DMS114 treated with DMSO at 0.1 percent for 48 hours (cell line): ENCODE measurements around the gene SPSB1.

Experiments
- DNase-seq: peaks from one replicate; lab custom pipeline; 2025; ENCODE audit not compliant: unreplicated experiment; lab: John Stamatoyannopoulos, UW

The SPSB1 gene

DNA sequence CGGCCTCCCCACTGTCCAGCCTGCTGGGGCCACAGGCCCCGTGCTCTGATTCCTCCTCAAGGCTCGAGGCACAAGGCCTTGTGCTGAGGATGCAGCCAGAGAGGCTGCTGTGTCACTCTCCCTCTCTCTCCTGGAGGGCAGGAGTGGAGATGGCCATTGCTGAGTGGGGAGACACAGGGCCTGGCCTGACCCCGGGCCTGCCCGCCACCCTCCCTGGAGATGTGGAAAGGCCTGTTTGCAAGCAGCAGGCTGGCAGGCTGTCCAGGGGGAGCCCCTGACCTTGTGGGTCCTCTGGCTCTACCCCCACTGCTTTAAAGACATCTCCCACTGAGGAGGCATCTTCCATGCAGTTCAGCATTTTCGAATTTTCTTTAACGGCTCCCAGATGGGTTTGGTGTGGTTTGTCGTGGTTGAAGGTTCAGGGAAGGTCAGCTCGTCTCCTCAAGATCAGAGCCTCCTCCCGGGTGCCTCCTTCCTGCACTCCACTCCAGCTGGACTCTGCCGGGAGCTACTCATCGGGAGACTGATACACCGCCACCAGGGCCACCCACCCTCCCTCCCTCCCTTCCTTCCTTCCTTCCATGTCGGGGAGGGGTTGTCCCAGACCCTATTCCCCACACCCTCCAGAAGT lies 69.1 kb downstream of the SPSB1 start:
- DNase-seq: no peak

DNA sequence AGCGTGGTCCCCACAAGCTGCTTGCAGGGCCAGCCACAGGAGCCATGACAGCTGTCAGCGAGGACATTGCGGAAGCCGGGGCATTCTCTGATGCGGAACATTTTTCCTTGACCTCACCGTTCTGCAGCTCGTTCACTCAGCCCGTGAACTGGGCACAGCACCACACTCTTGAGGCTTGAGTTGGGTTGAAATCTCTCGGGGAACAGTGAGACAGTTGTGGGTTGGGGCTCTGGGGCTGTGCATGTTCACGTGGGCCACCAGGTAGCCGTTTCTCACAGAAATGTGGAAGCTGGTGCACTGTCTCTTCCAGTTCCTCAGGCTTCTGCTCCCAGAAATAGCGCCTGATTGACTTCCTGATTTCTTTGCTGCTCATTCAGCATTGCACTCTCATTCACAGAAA lies 69.8 kb downstream of the SPSB1 start:
- no peak for DNase-seq

DNA sequence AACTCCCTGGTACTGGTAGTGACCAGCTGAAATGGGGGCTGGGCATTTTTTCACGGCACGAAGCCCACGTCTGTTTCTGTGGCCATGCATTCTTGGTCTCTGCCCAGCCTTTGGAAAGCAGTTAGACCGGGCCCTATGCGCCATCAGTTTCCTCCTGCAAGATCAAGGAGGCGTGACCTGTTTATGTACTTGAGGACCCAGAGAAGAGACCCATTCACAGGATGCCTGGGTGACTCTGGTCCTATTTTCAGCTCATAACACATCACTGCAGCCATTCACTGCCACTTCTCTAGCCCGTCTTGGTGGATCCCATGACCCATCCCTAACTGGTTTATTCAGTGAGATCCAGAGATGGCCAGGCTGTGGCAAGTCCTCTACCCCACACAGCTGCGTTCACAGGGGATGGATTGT lies 70.4 kb downstream of the SPSB1 start:
- DNase-seq: no peak

DNA sequence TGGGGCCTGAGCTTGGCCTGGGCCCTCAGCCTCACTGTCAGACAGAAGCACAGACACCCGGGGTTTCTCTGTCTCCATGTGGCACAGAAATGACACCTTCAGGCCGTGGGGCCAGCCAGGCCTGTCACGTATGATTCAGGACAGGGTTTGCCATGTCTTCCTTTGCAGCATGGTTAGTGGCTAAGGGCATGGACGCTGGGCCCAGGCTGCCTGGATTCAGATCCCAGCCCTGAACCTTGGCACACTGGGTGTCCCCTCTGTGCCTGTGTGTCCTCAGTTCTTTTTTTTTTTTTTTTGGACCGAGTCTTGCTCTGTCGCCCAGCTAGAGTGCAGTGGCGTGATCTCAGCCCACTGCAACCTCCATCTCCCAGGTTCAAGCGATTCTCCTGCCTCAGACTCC lies 73.6 kb downstream of the SPSB1 start:
- DNase-seq: no peak

DNA sequence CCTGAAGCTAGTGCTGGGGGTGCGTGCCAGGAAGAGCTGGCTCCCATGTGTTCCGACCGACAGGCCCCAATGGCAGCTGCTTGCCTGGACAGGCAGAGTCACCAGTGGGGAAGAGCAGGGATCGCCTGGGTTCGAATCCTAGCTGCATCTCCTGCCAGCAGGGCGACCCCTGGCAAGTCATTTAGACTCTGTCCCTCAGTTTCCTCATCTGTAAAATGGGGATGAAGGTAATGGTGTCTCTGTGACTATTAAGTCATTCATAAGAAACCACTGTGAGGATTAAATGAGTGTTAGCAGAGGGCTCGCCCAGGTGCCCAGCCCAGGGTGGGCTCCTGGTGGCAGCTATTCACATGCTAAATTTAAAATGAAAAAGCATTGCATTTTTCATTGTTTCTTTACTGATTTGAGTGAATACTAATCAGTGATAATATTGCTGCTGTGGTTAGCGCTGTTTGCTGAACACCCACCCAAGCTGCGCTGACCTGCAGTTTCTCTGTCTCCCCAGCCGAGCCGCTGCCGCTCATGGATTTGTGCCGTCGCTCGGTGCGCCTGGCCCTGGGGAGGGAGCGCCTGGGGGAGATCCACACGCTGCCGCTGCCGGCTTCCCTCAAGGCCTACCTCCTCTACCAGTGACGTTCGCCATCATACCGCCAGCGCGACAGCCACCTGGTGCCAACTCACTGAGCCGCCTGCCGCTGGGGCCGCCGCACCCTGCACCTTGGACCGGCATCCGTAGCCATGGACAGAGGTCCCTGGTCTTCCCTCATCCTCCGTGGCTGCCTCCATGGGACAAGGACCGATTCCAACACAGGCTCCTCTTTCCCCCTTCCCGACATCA lies 74.5 kb downstream of the SPSB1 start:
- no peak for DNase-seq

DNA sequence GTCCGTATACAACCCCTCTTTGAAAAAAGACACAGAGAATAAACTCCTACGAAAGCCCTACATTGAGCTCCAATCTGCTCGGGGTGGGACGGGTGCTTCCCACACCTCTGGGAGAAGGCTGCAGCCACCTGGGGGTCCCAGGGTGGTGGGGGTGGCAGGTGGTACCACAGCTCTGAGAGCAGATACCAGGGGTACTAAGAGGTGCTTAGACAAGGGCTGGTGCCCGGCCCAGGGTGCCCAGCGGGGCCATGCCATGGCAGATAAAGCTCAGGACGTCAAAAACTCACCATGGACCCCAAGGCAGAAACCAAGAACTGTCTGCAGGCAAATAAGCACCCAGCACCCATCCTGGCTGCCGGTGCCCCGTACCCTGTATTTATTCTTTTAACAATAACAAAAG lies 75.1 kb downstream of the SPSB1 start:
- no peak for DNase-seq

DNA sequence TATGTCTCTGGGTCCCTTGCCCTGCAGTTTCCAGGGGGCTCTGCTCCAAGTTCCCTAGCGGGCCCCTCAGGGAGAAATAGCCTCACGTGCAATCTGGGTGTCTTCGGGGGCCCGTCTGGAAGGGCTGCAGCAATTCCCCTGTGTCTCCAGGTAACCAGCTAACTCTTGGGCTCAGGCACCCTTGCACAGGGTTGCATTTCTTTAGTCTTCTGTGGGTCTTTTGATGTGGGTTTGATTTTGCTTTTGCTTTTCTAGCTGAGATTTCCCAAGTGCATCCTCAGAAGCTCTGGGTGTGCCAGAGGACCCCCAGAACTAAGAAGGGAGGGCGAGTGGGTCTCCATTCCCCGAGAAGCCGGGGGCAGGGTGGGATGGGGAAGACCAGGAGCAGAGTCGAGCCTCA lies 75.7 kb downstream of the SPSB1 start:
- no peak for DNase-seq

DNA sequence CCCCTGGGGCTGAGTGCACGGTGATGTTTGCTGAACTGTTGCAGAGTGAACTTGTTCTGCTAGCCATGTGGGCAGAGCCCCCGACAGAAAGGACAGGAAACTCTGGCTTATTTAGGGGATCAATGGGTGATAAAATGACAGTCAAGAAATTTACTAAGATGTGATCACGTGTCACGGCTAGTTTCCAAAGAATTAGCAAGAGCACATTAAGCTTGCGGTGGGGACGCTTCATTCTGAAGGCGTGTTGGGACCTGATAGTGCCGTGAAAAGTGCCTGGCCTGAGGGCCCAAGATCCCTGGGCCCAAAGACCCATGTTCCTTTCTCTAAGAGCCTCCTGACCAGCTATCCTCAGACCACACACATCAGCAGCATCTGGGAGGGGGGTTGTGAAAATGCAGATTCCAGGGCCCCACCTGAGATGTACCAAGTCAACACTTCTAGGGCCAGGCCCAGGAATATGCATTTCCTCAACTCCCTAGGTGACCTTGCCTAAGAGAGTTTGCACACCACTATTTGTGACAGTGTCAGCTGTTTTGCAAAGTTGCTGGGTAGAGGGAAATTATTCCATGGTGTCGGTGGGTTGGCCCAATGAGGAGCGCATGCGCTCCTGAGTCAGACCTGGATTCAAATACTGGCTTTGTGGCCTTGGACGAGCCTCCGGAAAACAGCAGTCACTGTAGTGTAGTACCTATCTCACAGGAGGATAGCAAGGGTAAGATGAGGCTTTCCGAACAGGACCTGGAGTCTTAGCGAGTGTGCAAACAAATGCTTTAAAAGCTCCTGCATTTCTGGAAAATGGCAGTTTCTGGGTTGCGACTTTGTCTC lies 77.5 kb downstream of the SPSB1 start:
- DNase-seq: no peak

DNA sequence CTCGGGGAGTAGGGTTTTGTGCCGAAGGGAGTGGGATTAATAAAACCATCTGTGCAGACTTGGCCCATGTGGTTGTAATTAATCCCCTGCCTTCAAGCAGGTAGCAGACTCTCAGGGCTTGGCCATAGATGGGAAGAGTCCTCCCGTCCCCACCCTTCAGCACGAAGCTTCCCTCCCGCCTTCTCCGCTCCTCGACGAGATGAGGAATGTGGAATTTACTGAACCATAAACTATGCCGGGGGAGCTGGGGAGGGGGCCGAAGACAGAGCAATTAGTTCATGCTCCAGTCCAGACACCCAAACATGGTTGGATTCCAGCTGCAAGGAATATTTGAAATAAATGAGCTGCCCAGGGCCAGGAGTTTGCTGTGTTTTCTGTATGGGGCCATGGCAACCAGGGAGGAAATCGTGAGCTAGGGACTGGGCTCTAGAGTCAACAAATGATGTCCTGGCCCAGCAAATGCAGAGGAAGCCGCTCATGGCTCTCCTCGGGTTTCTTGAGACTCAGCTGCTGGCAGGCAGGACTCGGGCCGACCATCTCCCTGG lies 78.8 kb downstream of the SPSB1 start:
- DNase-seq: no peak

DNA sequence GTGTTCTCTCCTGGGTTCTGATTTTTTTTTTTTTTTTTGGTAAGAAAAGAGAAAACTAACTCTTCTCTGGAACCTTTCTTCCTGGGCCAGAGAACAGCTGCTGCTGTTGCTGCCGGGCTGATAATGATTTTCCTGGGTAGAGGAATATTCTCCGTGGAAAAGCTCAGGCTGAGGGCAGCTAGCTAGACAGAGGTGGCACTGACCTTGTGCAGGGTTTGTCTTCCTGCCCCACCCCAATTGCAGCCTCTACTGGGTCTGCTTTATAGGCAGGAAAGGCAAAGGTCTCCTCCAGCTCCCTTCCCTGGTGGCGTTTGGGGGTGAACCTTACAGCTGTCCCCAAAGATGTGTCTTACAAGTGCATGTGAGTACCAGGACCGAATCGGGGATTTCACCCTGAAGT lies 79.3 kb downstream of the SPSB1 start:
- DNase-seq: no peak

DNA sequence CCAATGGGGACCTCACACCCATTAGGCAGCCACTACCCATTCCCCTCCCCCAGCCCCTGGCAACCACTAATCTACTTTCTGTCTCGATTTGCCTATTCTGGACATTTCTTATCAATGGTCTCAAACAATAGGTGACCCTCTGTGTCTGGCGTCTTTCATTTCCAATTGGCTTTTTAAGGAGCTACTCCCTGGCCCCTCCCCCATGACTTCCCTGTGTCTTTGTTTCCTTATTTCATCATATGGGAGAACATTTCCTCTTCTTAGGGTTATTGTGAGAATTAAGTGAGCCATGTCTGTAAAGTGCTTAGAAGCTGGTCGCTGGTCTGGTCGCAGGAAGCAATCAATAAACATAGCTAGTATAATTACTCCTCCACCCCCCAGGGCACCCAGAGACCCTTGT lies 80.9 kb downstream of the SPSB1 start:
- no peak for DNase-seq

DNA sequence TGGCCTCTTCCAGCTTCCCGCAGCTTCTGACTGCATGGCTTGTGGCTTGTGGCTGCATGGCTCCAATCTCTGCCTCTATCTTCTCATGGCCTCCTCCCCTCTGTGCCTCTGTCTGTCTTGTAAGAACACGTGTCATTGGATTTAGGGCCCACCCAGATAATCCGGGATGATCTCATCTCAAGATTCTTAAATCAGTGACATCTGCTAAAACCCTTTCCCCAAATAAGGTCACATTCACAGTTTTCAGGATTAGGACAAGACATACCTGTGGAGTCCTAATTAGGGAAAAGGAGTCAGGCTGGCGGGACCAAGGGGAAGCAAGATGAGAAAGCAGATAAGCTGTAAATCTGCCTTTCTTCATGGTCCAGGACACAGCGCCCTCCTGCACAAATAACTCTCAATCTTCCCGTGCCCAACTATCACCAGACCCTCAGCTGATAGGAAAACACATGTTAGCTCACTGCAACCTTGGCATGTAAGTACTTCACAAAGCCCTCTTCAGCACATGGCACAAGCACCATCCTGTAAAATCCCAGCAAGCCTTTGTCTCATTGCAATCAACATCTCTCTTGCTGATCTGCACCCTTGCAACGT lies 82.2 kb downstream of the SPSB1 start:
- DNase-seq: no peak

DNA sequence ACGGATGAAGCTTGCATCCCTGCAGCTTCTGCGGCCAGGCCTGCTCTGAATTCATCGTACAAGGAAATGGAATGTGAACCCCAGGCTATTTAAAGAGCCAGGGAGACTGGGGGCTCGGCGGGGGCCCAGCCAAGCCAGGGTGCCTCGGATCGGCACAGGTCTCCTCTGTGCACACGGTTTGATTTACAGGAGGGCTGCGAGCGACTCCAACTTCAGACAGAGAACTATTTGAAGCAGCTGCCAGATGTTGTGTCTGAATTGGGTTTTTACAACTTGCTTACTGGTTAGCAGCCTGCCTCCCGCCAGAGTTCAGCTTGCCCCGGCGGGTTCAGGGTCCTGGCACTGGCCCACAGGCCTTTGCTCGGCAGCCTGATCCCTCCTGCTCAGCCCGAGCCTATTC lies 83.2 kb downstream of the SPSB1 start:
- no peak for DNase-seq

DNA sequence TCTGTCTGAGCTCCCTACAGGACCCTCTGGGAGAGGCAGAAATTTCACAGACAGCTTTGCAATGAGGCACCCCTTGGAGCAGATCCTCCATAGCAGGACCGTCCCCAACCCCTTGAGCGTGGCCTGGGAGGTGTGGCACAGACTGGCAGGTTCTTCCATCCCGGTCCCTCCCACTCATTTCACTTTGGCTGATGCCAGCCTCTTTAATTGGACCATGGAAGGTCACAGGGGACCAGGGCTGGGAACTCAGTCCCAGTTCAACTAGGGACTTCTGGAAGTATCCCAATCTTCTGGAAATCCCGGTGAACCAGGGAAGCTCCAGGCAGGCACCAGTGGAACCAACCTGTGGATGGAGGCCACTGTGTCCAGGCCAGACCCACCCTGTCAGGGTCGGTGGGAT lies 83.7 kb downstream of the SPSB1 start:
- DNase-seq: no peak

DNA sequence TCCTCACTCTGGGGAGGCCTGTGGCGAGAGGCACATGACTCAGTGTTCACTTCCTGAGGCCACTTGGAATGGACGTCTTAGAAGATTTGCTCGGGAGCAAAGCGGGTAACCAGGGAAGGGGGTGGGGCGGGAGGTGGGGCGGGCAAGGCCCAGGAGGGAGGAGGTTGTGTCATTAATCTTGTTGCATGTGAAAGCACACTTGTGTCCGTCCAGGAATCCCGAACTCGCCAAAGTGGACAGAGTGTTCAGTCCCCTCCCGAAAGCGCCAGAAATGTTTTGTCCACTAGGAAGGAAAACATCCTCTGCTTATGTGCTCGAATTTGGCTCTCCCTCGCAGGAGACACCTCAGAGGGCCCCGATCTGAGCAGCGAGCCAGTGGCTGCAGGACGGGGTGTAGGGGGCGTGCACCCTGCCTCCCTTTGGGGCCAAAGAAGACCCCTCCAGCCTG lies 84.2 kb downstream of the SPSB1 start:
- no peak for DNase-seq

DNA sequence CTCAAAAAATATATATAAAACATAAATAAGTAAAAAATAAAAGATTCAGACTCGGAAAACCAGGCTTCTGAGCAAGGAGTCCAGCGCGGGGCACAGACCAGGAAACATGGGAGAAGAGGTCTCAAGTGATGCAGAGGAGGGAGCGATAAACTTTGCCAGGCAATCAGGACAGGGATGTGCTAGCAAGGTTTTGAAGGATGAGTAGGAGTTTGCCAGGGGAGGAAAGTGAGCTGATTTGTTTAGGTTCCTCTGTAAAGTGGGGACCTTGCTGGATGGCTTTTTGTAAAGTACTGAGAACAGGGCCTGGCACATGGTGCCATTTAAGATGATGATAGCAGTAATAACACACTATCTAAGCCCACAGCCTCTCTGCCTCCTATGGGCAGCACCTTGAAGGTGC lies 86.1 kb downstream of the SPSB1 start:
- DNase-seq: no peak

DNA sequence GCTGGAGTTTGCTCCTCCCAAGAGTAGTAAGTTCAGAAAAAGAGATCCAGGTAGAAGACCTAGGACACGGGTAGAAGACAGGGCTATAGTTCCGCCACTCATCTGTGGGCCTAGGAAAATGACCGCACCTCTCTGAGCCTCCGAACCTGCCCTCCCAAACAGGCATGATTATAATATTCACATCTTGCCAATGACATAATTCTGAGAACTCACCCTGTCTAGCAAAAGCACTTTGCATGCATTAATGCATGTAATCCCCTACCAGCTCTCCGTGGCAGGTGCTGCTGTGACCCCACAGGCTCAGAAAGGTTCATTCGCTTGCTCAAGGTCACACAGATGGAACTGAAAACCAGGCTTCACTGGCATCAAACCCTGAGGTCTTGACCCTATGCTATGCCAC lies 88.0 kb downstream of the SPSB1 start:
- no peak for DNase-seq

DNA sequence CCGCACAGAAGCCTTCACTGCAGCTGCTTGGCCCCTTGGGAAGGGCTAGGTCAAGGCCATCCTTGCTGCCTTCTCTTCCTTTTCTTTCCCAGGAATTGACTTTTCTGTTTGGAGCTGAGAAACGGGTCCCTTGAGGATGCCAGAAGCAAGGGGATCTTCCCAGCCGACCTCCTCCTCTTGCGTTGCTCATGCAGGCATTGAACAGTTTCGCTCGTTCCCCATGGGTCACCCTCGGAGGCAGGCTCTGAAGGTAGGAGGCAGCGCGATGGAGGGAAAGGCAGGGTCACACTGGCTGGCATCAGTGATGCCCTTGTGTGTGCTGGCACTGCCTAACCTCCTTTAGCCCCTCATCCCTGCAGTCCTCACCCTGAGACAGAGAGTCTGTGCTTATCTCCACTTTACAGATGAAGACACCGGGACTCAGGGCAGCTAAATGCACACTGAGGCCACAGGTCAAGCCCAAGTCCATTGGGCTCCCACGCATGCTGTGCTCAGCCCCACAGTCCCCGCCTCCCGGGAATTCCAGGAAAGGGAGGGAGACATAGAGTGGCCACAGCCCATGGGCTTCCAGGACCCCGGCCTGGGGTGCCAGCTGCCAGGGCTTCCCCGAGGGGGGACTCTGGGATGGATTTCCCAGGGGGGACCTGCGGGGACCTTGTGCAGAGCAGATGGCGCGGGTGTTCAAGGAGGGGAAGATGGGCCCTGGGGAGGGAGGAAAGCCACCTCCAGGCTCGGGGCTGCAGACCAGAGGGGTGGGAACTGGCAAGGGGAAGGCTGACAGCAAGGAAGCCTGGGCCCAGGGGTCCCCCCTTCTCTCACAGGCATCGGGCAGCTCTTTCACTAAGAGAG lies 90.2 kb downstream of the SPSB1 start:
- DNase-seq: no peak

DNA sequence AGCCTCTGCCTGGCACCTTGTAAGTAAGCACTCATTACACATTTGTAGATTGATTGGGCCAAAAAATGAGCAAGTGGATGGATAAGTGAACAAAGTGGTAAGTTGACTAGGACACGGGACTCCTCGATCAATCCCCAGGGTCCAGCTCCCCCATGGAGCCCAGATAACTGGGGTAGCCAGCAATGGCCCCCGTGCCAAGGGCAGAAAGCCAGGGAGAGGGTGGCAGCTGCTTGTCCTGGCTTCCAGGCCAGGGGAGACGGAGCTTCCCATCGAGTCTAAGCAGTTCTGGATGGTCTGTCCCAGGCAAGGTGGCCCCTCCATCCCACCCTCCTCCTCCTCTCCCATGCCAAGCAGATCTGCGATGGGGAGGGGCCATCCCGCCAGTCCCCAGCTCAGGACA lies 91.4 kb downstream of the SPSB1 start:
- no peak for DNase-seq

DNA sequence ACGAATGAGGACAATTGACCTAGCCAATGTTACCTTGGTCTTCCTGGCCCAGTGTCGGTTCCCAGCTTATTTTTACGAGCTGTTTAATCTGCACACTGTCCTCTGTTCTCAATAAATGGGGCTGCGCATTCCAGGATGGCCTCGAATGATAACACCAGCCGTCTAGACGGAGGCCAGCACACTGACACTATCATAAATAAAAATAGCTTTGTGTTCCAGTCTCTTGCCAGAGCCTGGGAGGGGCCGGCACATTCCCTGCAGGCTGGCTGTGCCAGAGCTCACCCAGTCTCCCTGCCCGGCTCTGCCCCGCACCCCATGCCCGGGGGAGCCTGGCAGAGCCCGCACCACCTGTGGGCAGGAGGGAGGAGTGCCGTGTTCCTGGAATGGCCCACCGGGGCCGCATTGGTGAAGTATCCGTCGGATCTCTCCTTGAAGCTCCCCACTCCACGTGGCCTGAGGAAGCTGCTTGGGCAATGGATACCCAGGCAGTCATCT lies 92.1 kb downstream of the SPSB1 start:
- DNase-seq: no peak
